Testis (tissue), 2 donors: ENCODE results near the gene FYB1.

Experiments
- POLR2A ChIP-seq: fragments of 450-650 bp; IDR thresholded peaks from one replicate; pipeline ENCODE4 v1.6.1; 2017; ENCODE audit warnings: antibody characterized with exemption, mild to moderate bottlenecking, moderate library complexity
- TF ChIP-seq, protein P1 (sequence below), 3 experiments: fragments of 450-650 bp in 2 of 3; fragments of 200-600 bp in 1 of 3; sonication (generic) in 1 of 3; IDR thresholded peaks; one replicate each; pipeline ENCODE4 v1.5.1; 2016 to 2019; ENCODE audit warnings: antibody characterized with exemption in 3 of 3, mild to moderate bottlenecking in 2 of 3, moderate library complexity in 1 of 3

DNA sequence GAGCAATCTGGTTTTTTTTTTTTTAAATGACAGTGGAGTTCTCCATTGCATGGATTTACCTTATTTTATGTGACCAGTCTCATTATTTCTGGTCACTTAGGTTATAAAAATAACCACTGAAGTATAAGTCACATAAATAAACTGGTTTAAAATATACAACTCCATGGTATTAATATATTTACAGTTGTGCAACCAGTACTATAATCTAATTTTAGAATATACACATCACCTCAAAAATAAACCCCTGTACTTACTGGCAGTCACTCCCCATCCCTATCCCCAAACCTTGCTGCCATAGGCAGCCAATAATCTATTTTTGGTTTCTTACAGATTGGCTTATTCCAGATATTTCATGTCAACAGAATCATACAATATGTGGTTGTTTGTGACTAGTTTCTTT lies 57.8 kb downstream of the FYB1 start:
- TF ChIP-seq, protein P1, sequence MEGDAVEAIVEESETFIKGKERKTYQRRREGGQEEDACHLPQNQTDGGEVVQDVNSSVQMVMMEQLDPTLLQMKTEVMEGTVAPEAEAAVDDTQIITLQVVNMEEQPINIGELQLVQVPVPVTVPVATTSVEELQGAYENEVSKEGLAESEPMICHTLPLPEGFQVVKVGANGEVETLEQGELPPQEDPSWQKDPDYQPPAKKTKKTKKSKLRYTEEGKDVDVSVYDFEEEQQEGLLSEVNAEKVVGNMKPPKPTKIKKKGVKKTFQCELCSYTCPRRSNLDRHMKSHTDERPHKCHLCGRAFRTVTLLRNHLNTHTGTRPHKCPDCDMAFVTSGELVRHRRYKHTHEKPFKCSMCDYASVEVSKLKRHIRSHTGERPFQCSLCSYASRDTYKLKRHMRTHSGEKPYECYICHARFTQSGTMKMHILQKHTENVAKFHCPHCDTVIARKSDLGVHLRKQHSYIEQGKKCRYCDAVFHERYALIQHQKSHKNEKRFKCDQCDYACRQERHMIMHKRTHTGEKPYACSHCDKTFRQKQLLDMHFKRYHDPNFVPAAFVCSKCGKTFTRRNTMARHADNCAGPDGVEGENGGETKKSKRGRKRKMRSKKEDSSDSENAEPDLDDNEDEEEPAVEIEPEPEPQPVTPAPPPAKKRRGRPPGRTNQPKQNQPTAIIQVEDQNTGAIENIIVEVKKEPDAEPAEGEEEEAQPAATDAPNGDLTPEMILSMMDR (IDR thresholded peaks at IDR 0.05): no peak
- no peak for TF ChIP-seq POLR2A
